GM21717 (cell line): ENCODE results near the gene KIF5A.
"Not testable (repeated sequence)": the region's sequence is repeated elsewhere in the genome, so short reads cannot be mapped to it uniquely, and the experiment has no call there.

Experiments
- ATAC-seq: cut with Tn5 transposase; IDR thresholded peaks from one replicate; pipeline ENCODE4 v1.9.1; 2021; ENCODE audit warnings: mild to moderate bottlenecking, moderate library complexity; ENCODE audit not compliant: unreplicated experiment

The KIF5A gene

DNA sequence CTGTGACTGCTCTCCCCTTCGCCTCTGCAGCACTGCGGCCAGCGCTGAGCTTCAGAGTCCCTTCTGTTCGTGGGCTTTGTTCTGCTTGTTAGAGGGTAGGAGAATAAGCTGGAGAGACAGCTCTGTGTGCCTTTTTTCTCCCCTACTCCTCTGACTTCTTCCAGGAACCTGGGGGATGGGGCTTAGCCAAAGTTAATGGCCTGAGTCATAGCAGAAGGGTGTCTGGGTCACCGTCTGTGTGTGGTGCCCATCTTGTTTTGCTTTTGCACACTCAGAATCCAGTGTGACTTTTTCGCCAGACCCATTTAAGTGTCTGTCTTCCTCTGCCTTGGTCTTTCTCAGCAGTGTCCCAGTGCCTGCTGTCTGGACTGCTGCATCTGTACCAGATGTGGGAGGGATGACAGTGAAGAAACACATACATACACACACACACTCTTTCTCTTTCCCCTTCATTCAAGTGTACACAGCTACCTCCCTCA lies 3.0 kb downstream of the KIF5A start:
- no peak for ATAC-seq

GRCh38 chr12:57553343-57554202 lies 3.7 kb downstream of the KIF5A start:
- ATAC-seq, result no peak

- no peak for ATAC-seq
These were observed 4.6 kb downstream of the KIF5A start for GRCh38 chr12:57554453-57554852.

- ATAC-seq, result no peak
These were observed 5.1 kb downstream of the KIF5A start for GRCh38 chr12:57554897-57555296.

- ATAC-seq, result no peak
These were observed 9.0 kb downstream of the KIF5A start for GRCh38 chr12:57558864-57559263.

- ATAC-seq, result no peak
These were observed 10.7 kb downstream of the KIF5A start for GRCh38 chr12:57560516-57560915.

GRCh38 chr12:57561117-57561516 lies 11.3 kb downstream of the KIF5A start:
- ATAC-seq, result not testable (repeated sequence)

- ATAC-seq, result no peak
These were observed 13.5 kb downstream of the KIF5A start for GRCh38 chr12:57563358-57563757.

DNA sequence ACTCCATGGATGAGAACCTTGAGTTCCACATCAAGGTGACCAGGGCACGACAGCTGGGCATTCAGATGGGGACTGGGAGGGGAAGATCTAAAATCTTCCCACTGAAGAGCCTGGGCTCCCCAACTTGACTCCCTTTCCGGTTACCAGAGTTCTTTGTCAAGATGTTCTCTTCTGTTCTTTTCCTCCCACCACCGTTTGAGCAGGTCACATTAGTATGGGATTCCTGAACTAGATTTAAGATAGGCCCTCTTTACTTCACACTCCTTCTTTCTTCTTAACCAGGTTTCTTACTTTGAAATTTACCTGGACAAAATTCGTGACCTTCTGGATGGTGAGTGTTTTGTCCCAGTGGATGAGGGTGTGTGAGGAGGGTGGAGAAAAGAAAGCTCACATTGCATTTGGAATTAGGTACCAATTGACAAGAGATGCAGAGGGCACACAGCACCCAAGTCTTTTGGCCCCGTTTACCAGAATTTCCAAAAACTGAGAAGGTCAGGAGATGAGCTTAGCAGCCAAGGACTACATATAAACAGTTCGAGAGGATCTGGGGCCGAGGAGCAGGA lies 14.4 kb downstream of the KIF5A start:
- no peak for ATAC-seq

DNA sequence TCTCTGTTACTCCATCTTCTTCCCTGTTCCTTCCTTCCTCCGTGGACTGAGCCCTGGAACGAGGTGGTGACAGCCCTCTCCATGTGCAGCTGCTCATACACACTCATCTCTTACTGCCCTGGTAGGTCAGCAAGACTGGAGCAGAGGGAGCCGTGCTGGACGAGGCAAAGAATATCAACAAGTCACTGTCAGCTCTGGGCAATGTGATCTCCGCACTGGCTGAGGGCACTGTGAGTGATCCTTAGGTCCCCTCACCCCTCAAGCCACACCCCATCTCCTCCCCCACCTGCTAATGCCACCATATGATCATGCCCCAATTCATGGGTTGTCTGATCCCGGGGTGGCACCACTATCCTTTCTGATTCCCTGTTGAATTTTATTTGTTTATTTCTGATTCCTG lies 19.0 kb downstream of the KIF5A start:
- no peak for ATAC-seq

DNA sequence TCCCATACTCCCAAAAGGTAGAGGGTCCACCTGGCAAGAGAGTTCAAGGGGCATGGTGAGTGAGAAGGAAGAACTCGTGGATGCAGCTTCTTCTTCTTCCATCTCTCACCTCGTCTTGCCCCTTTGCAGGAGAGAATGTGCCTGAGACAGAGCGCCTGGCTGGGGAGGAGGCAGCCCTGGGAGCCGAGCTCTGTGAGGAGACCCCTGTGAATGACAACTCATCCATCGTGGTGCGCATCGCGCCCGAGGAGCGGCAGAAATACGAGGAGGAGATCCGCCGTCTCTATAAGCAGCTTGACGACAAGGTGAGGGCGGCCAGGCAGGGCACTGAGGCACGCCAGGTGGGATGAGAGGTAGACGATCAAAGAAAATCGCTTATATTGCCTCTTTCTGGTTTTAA lies 20.0 kb downstream of the KIF5A start:
- no peak for ATAC-seq

- ATAC-seq, result not testable (repeated sequence)
These were observed 20.6 kb downstream of the KIF5A start for GRCh38 chr12:57570438-57570837.

DNA sequence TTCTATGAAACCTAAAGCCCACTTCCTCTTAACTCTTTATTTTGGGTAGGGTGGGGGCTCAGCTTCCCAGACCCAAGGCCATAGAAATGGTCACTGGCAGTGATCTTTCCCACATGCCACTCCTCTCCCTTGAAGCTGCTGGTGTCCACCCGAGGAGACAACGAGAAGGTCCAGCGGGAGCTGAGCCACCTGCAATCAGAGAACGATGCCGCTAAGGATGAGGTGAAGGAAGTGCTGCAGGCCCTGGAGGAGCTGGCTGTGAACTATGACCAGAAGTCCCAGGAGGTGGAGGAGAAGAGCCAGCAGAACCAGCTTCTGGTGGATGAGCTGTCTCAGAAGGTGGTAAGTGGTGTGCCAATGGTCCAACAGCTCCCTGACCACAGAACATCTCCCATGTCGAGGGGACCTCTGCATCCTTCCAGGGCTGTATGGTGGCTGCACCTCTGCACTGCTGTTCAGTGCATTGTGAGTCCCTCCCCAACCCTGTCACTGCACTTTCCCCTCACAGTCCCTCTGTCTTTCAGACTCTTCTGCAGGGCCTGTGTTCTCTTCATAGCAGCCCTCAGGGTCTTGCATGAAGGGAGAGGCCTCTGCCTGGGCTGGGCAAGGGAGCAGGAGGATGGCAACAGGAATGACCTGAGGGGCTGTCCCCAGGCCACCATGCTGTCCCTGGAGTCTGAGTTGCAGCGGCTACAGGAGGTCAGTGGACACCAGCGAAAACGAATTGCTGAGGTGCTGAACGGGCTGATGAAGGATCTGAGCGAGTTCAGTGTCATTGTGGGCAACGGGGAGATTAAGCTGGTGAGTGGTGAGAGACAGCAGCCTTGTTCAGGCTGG lies 22.3 kb downstream of the KIF5A start:
- no peak for ATAC-seq

DNA sequence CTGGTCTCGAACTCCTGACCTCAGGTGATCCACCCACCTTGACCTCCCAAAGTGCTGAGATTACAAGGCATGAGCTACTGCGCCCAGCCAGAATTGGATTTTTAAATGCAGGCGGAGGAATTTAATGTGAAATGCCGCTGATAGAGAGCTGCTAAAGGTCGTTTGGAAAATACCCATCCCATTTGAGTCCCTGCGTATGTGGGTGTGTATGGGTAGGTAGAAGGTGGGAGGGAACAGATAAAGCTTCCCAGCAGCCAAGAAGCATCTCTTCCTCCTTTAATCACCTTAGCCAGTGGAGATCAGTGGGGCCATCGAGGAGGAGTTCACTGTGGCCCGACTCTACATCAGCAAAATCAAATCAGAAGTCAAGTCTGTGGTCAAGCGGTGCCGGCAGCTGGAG lies 25.0 kb downstream of the KIF5A start:
- no peak for ATAC-seq

- ATAC-seq, result no peak
These were observed 26.1 kb downstream of the KIF5A start for GRCh38 chr12:57575771-57576612.

GRCh38 chr12:57576613-57577160 lies 26.8 kb downstream of the KIF5A start:
- no peak for ATAC-seq

DNA sequence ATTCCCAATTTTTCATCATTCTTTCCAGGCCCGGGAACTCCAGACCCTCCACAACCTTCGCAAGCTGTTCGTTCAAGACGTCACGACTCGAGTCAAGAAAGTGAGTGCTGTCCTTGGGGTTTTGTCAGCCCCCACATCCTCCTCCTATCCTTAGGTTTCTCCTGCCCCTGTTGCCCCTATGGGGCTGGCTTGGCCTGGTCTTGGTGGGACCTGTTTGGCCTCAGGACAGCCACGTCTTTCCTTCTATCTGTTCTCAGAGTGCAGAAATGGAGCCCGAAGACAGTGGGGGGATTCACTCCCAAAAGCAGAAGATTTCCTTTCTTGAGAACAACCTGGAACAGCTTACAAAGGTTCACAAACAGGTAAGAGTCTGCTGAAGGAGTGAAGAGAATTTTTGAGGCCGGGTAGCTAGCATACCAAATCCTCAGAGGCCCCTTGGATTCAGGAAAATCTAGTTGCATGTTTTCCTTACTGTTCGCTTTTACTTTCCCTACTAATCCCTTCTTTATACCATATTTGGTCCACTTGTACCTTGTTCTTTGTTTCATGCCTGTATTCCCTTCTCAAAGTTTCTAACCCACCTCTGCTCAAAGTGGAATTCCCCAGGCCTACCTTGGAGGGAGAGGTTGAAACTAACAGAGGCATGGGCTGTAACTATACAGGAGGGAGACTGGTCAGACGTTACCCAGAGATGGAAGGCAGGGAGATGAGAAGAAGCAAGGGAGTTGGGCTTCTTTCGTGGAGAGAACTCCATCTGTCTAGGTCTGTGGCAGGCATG lies 28.3 kb downstream of the KIF5A start:
- ATAC-seq, result no peak

DNA sequence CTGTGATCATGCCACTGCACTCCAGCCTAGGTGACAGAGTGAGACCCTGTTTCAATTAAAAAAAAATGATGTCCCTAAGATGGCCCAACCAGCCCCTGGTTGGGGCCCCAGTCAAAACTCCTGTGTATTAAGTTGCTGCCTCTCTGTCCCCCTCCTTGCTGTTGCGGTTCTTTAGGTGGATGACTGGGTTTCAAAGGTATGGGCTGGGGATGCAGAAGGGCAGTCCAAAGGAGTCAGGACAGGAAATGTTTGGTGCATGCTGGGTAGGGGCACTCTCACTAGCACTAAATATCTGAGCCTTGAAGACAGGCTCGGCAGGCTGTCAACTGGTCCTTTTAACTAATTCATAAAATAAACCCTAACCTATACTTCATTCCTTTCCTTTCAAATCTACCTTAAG lies 29.2 kb downstream of the KIF5A start:
- ATAC-seq, result no peak

DNA sequence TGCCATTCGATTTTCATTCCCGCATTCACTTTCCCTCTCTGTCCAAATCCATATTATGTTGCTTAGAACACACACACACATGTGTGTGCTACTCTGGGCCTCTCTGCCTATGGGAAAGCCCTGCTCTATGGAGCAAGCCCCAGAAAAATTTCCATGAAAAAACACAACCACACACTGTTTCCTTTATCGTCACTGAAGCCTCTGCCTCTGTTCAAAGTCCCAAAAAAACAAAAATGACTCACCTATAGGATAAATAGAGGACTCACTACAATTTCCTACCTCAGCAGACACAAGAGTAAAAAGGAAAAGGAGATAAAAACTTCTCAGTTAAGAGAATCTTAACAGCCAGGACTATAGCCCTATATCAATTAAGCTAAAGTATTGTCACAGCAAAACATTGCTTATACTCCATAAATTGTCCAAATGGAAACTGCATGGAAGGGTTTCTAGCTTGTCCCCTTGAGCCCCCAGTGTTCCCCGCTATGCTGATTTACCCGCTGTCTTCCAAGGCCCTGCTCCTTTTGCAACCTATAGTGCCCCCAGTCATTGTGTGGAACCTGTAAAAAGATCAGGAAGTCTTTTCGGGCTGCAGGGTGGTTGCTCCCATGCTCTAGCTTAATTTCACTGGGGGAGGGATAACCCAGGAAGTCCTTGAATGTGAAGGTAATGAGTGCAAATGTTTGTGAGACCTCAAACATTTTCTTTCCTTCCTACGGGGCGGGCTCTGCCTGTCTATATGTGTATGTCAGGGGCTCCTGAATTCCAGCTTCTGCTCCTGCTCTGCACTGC lies 30.0 kb downstream of the KIF5A start:
- no peak for ATAC-seq
